Activated naive CD4-positive, alpha-beta T cell treated with anti-CD3 and anti-CD28 coated beads, Interleukin-2, amount 50 U/mL, for 24 hours (primary cell): Measurements from ENCODE around the gene SLC9A5.

Experiments used
- H3K27ac Mint-ChIP-seq: one replicate; pipeline ENCODE4 v1.8.0; 2021; ENCODE audit warnings: mild to moderate bottlenecking, mixed read lengths
- H3K27me3 Mint-ChIP-seq: one replicate; pipeline ENCODE4 v1.8.0; 2021; ENCODE audit warnings: mixed read lengths
- H3K36me3 Mint-ChIP-seq: one replicate; pipeline ENCODE4 v1.8.0; 2021; ENCODE audit warnings: mixed read lengths
- H3K4me1 Mint-ChIP-seq: one replicate; pipeline ENCODE4 v1.8.0; 2021; ENCODE audit warnings: mixed read lengths
- H3K4me3 Mint-ChIP-seq: one replicate; pipeline ENCODE4 v1.8.0; 2021; ENCODE audit warnings: mild to moderate bottlenecking, mixed read lengths
- H3K9me3 Mint-ChIP-seq: one replicate; pipeline ENCODE4 v1.8.0; 2021; ENCODE audit warnings: mixed read lengths

Gene SLC9A5

DNA sequence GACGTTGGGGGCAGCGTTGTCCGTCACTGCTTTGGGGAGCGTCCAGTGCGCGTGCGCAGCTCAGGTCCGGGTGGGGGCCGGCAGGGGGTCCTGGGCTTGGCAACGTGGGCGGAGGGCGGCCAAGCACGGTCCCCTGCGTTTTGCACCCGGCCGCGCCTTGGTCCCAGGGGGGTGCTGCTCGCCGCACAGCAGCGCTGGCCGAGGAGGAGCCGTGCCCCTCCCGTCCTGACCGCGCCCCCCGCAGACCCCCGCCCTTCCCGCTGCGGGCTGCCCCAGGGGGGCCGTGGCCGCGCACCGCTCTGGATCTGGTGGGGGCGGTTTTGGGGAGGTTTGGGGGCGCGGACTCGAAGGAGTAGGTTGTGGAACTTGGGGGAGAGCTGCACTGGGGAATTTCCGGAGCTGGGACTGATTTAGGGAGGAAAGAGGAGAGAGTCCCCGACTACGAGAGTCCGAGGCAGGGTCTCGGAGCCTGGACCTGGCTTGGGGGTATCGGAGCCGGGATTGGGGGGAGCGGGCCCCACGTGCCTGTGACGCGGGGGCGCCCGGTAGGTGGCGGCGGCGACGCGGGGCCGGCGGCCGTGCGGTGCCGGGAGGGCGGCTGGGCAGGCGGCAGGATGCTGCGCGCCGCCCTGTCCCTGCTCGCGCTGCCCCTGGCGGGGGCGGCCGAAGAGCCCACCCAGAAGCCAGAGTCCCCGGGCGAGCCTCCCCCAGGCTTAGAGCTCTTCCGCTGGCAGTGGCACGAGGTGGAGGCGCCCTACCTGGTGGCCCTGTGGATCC lies at the start of gene SLC9A5:
Gene SLC9A5 (plus strand): TSS at position 579 of the 777 bp plus-strand sequence. CDS start 36 bp downstream, at position 615.
- H3K4me1 Mint-ChIP-seq: peaks cover 42% of the 10 kb centered on the region
- H3K27me3 Mint-ChIP-seq: no peaks in the 10 kb centered on the region
- H3K36me3 Mint-ChIP-seq: no peaks in the 10 kb centered on the region
- no peaks in the 10 kb centered on the region for H3K9me3 Mint-ChIP-seq
- H3K27ac Mint-ChIP-seq: peak within 1 kb of the TSS; percentile 93
- peak within 1 kb of the TSS; percentile 93 for H3K4me3 Mint-ChIP-seq

DNA sequence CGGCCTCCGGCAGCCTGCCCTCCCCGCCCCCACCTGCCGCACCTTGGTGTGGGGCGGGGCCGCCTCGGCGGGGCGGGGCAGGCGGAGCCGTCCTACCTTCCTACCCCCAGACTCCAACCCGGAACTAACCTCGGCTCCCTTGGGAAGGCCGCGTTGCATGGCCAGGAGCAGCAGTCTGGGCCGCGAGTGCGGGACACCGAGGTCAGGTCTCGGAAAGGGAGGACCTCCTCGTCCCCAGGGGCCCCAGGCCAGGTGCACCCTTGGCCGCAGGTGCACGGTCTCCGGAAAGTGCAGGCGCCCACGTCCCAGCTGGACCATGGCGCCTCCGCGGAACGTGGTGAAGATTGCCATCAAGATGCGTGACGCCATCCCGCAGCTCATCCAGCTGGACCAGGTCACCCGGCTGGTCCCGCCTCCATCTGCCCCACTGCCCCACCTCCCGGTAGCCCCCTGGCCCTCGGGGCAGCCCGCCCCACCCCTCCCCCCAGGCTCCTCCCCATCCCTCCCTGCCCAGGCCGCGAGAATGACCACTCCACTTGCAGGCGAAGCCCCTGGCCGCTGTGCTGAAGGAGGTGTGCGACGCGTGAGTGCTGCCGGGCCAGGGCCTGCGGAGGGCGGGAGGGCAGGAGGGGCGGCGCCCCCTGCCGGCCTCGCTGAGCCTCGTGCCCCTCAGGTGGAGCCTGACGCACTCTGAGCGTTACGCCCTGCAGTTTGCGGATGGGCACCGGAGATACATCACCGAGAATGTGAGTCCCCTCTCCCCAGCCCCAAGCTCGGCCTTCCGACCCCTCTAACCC lies 49.6 kb upstream of the SLC9A5 start, which contains the start of gene ELMO3:
Gene ELMO3 (plus strand): TSS at position 121 of the 797 bp plus-strand sequence. CDS start 196 bp downstream, at position 317.
- H3K27ac Mint-ChIP-seq: no peak within 1 kb of the TSS

GRCh38 chr16:67199808-67200198 lies 49.0 kb upstream of the SLC9A5 start:
- Mint-ChIP-seq H3K36me3 (peaks cover 11% of the 10 kb centered on the region), H3K4me3 (no peak overlapping the region), H3K27ac (no peak overlapping the region), H3K27me3 (no peaks in the 10 kb centered on the region), H3K4me1 (peaks cover 15% of the 10 kb centered on the region), H3K9me3 (no peaks in the 10 kb centered on the region)

More for the DNA sequence above, 49.6 kb upstream of the SLC9A5 start, which contains the start of gene ELMO3:
- peaks cover 11% of the 10 kb centered on the region for H3K36me3 Mint-ChIP-seq
- H3K9me3 Mint-ChIP-seq: no peaks in the 10 kb centered on the region
- peaks cover 15% of the 10 kb centered on the region for H3K4me1 Mint-ChIP-seq
- H3K4me3 Mint-ChIP-seq: no peak within 1 kb of the TSS
- H3K27me3 Mint-ChIP-seq: no peaks in the 10 kb centered on the region

DNA sequence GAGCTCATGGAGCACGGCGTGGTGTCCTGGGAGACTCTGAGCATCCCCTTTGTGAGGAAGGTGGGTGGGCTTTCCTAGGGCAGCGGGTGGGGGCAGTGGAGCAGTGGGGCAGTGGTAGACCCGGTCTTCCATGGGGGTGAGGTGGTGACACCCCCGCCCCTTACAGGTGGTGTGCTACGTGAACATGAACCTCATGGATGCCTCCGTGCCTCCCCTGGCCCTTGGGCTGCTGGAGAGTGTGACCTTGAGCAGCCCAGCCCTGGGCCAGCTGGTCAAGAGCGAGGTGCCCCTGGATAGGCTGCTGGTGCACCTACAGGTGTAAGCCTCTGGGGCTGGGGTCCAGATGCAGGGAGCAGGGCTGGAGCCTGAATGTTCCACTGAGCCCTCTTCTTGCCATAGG lies 48.3 kb upstream of the SLC9A5 start:
- Mint-ChIP-seq H3K27ac (no peak overlapping the region), H3K27me3 (no peaks in the 10 kb centered on the region), H3K9me3 (no peaks in the 10 kb centered on the region), H3K4me1 (peaks cover 15% of the 10 kb centered on the region), H3K4me3 (no peak overlapping the region), H3K36me3 (peaks cover 11% of the 10 kb centered on the region)

- no peak overlapping the region for H3K27ac Mint-ChIP-seq
- no peaks in the 10 kb centered on the region for H3K27me3 Mint-ChIP-seq
- H3K36me3 Mint-ChIP-seq: peaks cover 6% of the 10 kb centered on the region
Measured at GRCh38 chr16:67201411-67202345, 47.1 kb upstream of the SLC9A5 start.

DNA sequence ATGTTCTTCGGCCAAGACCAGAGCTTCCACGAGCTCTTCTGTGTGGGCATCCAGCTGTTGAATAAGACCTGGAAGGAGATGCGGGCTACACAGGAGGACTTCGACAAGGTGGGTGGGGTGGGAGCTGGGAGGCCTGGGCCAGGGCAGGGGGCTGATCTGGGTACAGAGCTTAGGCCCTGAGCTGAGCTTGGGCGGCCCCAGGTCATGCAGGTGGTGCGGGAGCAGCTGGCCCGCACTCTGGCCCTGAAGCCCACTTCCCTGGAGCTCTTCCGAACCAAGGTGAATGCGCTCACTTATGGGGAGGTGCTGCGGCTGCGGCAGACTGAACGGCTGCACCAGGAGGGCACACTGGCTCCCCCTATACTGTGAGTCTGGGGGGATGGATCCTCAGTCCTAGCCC lies 46.4 kb upstream of the SLC9A5 start:
- H3K36me3 Mint-ChIP-seq: peaks cover 4% of the 10 kb centered on the region
- H3K27me3 Mint-ChIP-seq: no peaks in the 10 kb centered on the region
- no peaks in the 10 kb centered on the region for H3K9me3 Mint-ChIP-seq
- no peak overlapping the region for H3K4me3 Mint-ChIP-seq
- H3K27ac Mint-ChIP-seq: no peak overlapping the region
- no peaks in the 10 kb centered on the region for H3K4me1 Mint-ChIP-seq

More at GRCh38 chr16:67201411-67202345, 47.1 kb upstream of the SLC9A5 start:
- Mint-ChIP-seq H3K9me3 (no peaks in the 10 kb centered on the region), H3K4me1 (peaks cover 3% of the 10 kb centered on the region), H3K4me3 (no peak overlapping the region)

GRCh38 chr16:67202956-67203493 lies 45.8 kb upstream of the SLC9A5 start:
- Mint-ChIP-seq H3K27ac (no peak overlapping the region), H3K9me3 (no peaks in the 10 kb centered on the region), H3K27me3 (no peaks in the 10 kb centered on the region), H3K4me1 (no peaks in the 10 kb centered on the region), H3K4me3 (no peak overlapping the region), H3K36me3 (peaks cover 4% of the 10 kb centered on the region)

DNA sequence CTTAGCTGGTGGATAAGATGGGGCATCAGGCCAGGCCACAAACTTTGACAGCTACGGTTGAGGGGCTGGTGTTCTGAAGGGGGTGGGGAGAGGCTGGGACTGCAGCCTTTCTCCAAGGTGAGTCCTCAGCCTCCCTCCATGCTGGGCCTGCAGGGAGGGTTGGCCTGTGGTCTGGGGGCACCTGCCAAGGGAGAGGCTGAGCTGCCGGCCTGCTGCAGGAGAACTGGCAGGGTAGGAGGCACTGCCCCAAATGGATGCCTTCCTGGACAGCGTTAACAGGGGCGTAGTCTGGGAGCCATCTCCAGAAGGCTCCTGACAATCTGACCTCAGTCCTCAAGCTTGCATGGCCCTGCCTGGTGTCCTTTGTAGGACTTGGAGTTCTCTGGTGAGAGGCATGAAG lies 44.7 kb upstream of the SLC9A5 start:
- Mint-ChIP-seq H3K4me1 (no peaks in the 10 kb centered on the region), H3K4me3 (no peak overlapping the region), H3K27ac (no peak overlapping the region), H3K36me3 (peaks cover 3% of the 10 kb centered on the region), H3K27me3 (no peaks in the 10 kb centered on the region), H3K9me3 (no peaks in the 10 kb centered on the region)

DNA sequence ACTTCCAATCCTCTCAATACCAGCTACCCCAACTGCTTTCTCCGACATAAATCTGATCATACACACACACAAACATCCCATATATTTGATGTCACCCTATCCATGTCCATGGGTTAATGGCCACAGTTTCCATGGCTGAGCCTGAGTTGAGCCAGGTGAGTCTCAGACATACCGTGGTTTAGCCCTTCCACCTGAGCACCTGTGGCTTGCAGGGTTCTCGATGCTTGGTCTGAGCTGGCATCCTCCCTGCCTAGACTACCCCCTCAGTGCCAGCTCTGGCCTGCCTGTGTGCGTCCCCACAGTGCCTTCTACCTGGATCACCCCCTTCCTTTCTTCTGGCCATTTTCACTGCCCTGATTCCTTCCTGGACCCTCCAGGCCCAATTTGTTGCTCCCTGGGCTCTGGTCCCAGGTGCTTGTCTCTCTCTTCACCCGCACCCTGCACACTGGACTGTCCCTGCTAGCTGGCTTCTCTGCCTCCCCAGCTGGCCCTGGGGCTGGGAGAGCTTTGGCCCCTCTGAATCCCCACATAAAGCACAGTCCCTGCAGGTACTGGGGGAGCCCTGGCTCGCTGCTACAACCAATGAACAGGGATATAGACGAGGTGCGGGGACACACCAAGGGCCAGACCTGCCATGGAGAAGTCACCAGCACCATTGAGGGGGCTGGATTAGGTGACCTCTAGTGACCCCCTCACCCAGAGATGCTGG lies 42.5 kb upstream of the SLC9A5 start:
- Mint-ChIP-seq H3K9me3 (no peaks in the 10 kb centered on the region), H3K4me1 (no peaks in the 10 kb centered on the region), H3K36me3 (peaks cover 3% of the 10 kb centered on the region), H3K27ac (peak overlapping the region; percentile 83), H3K4me3 (no peak overlapping the region), H3K27me3 (no peaks in the 10 kb centered on the region)

GRCh38 chr16:67206838-67207248 lies 41.9 kb upstream of the SLC9A5 start:
- Mint-ChIP-seq H3K4me1 (no peaks in the 10 kb centered on the region), H3K9me3 (no peaks in the 10 kb centered on the region), H3K27ac (no peak overlapping the region), H3K27me3 (no peaks in the 10 kb centered on the region), H3K36me3 (peaks cover 3% of the 10 kb centered on the region), H3K4me3 (no peak overlapping the region)

- H3K36me3 Mint-ChIP-seq: peaks cover 3% of the 10 kb centered on the region
- no peak overlapping the region for H3K4me3 Mint-ChIP-seq
- no peaks in the 10 kb centered on the region for H3K9me3 Mint-ChIP-seq
- H3K4me1 Mint-ChIP-seq: no peaks in the 10 kb centered on the region
- H3K27me3 Mint-ChIP-seq: no peaks in the 10 kb centered on the region
- H3K27ac Mint-ChIP-seq: no peak overlapping the region
Measured at GRCh38 chr16:67207249-67208091, 41.3 kb upstream of the SLC9A5 start.

GRCh38 chr16:67208154-67208896 lies 40.5 kb upstream of the SLC9A5 start:
- no peaks in the 10 kb centered on the region for H3K9me3 Mint-ChIP-seq
- no peaks in the 10 kb centered on the region for H3K4me1 Mint-ChIP-seq
- no peak overlapping the region for H3K4me3 Mint-ChIP-seq
- no peak overlapping the region for H3K27ac Mint-ChIP-seq
- H3K36me3 Mint-ChIP-seq: peaks cover 3% of the 10 kb centered on the region
- H3K27me3 Mint-ChIP-seq: no peaks in the 10 kb centered on the region

- Mint-ChIP-seq H3K4me1 (no peaks in the 10 kb centered on the region), H3K36me3 (peaks cover 3% of the 10 kb centered on the region), H3K4me3 (no peak overlapping the region), H3K27ac (no peak overlapping the region), H3K9me3 (no peaks in the 10 kb centered on the region), H3K27me3 (no peaks in the 10 kb centered on the region)
Measured at GRCh38 chr16:67209565-67209964, 39.2 kb upstream of the SLC9A5 start.
